ENCODE measurements around the gene KCNAB1. TPM values are rescaled to one million over a fixed set of nuclear protein-coding genes. Genes with fewer than 3 reads are reported as not detected.

Gene KCNAB1
- total RNA-seq, 4 donors from 2014 or later: 0.20 to 3.0 (median 1.6) TPM

- no peaks in the 10 kb centered on the region for H3K9me3 ChIP-seq
- WGBS, 2 donors (ENCODE audit: low coverage in 1 of 2): 36 to 38% methylated on average over 1 of the region's 1 CpG
Measured at GRCh38 chr3:156161172-156161571, 40.8 kb downstream of the KCNAB1 start.

GRCh38 chr3:156163848-156164247 lies 43.5 kb downstream of the KCNAB1 start:
- intact Hi-C loops (cut with DNase I; ENCODE audit: low total_unique reads) (no loop called here), in situ Hi-C loops (cut with MboI; ENCODE audit: low pct_ligation_motif_present in 1 of 4, low pct_unique_long_range_greater_than_20kb in 1 of 4, low sequenced_read_pairs in 3 of 4) (loop anchor here in 3 of 4 donors (25.0 kb wide), 5 partner anchors 223 to 923 kb away; partner anchors contain the start of gene TIPARP (in 1 of the 3))
- Histone ChIP-seq H3K9me3 (no peaks in the 10 kb centered on the region), H3K36me3 (no peaks in the 10 kb centered on the region), H3K27me3 (no peaks in the 10 kb centered on the region), H3K4me3 (no peak overlapping the region), H3K27ac (no peak overlapping the region), H3K4me1 (peaks cover 0 to 4% (median 0%) of the 10 kb centered on the region in 4 donors)
- no peak for TF ChIP-seq POLR2AphosphoS5 (IDR thresholded peaks at IDR 0.05)
- TF ChIP-seq EP300 (IDR thresholded peaks at IDR 0.05; ENCODE audit: low read depth): no peak
- no peak for TF ChIP-seq CTCF (IDR thresholded peaks at IDR 0.05)
- TF ChIP-seq POLR2A (IDR thresholded peaks at IDR 0.05): no peak
- no peak for DNase-seq
- WGBS, 2 donors (ENCODE audit: low coverage in 1 of 2): 60 to 82% methylated on average over 1 to 2 of the region's 2 CpGs

More at GRCh38 chr3:156161172-156161571, 40.8 kb downstream of the KCNAB1 start:
- H3K27me3 ChIP-seq: no peaks in the 10 kb centered on the region
- intact Hi-C loops (cut with DNase I; ENCODE audit: low total_unique reads) (no loop called here), in situ Hi-C loops (cut with MboI; ENCODE audit: low pct_ligation_motif_present in 1 of 4, low pct_unique_long_range_greater_than_20kb in 1 of 4, low sequenced_read_pairs in 3 of 4) (loop anchor here in 3 of 4 donors (25.0 kb wide), 5 partner anchors 226 to 926 kb away; partner anchors contain the start of gene TIPARP (in 1 of the 3))
- no peak overlapping the region for H3K27ac ChIP-seq
- no peak for TF ChIP-seq POLR2A (IDR thresholded peaks at IDR 0.05)
- no peak for TF ChIP-seq POLR2AphosphoS5 (IDR thresholded peaks at IDR 0.05)
- TF ChIP-seq EP300 (IDR thresholded peaks at IDR 0.05; ENCODE audit: low read depth): no peak
- no peak for TF ChIP-seq CTCF (IDR thresholded peaks at IDR 0.05)
- DNase-seq: no peak
- no peaks in the 10 kb centered on the region for H3K36me3 ChIP-seq
- peaks cover 0 to 4% (median 0%) of the 10 kb centered on the region in 4 donors for H3K4me1 ChIP-seq
- no peak overlapping the region for H3K4me3 ChIP-seq

- WGBS, 2 donors (ENCODE audit: low coverage in 1 of 2): 60 to 71% methylated on average over 1 to 4 of the region's 4 CpGs
- Histone ChIP-seq H3K36me3 (no peaks in the 10 kb centered on the region), H3K4me1 (no peaks in the 10 kb centered on the region), H3K4me3 (no peak overlapping the region), H3K27me3 (no peaks in the 10 kb centered on the region), H3K27ac (no peak overlapping the region), H3K9me3 (no peaks in the 10 kb centered on the region)
- TF ChIP-seq CTCF (IDR thresholded peaks at IDR 0.05) (no peak), POLR2A (IDR thresholded peaks at IDR 0.05) (no peak), EP300 (IDR thresholded peaks at IDR 0.05; ENCODE audit: low read depth) (no peak), POLR2AphosphoS5 (IDR thresholded peaks at IDR 0.05) (no peak)
- intact Hi-C loops (cut with DNase I; ENCODE audit: low total_unique reads): no loop called here
- in situ Hi-C loops (cut with MboI; ENCODE audit: low pct_ligation_motif_present in 1 of 4, low pct_unique_long_range_greater_than_20kb in 1 of 4, low sequenced_read_pairs in 3 of 4): loop anchor here in 3 of 4 donors (25.0 kb wide), 5 partner anchors 220 to 920 kb away; partner anchors contain the start of gene TIPARP (in 1 of the 3)
- no peak for DNase-seq
Measured at GRCh38 chr3:156166808-156167207, 46.4 kb downstream of the KCNAB1 start.

- Histone ChIP-seq H3K4me1 (no peaks in the 10 kb centered on the region), H3K9me3 (no peaks in the 10 kb centered on the region), H3K4me3 (no peak overlapping the region), H3K36me3 (no peaks in the 10 kb centered on the region), H3K27ac (no peak overlapping the region), H3K27me3 (no peaks in the 10 kb centered on the region)
- in situ Hi-C loops (cut with MboI; ENCODE audit: low pct_ligation_motif_present in 1 of 4, low pct_unique_long_range_greater_than_20kb in 1 of 4, low sequenced_read_pairs in 3 of 4): loop anchor here in 3 of 4 donors (25.0 kb wide), 5 partner anchors 217 to 917 kb away; partner anchors contain the start of gene TIPARP (in 1 of the 3)
- TF ChIP-seq CTCF (IDR thresholded peaks at IDR 0.05): no peak
- no peak for TF ChIP-seq POLR2A (IDR thresholded peaks at IDR 0.05)
- no peak for TF ChIP-seq POLR2AphosphoS5 (IDR thresholded peaks at IDR 0.05)
- no peak for TF ChIP-seq EP300 (IDR thresholded peaks at IDR 0.05; ENCODE audit: low read depth)
- DNase-seq: no peak
- intact Hi-C loops (cut with DNase I; ENCODE audit: low total_unique reads): loop anchor here (5.0 kb wide), 1 partner anchor 342 kb away; no protein-coding TSS in a partner anchor
Measured at GRCh38 chr3:156170571-156170970, 50.2 kb downstream of the KCNAB1 start.

Measured in transverse colon (tissue), 4 donors.